PC-9 (cell line): ENCODE data around the gene AIFM1. TPM values are rescaled to one million over a fixed set of nuclear protein-coding genes. Genes with fewer than 3 reads are reported as not detected.

Experiments
- BruUV-seq: library from RNA; stranded (reverse); fragments of 400-500 nt; replicated peaks from 2 replicates; lab custom pipeline; 2021; lab: Mats Ljungman, UMichigan
- CTCF ChIA-PET: fragments of 300-600 bp; sonication (Branson Sonifier 250); formaldehyde crosslinking; loops from one replicate; lab custom pipeline; 2022; ENCODE audit warnings: antibody characterized with exemption; lab: Charles Lee
- POLR2A ChIA-PET: fragments of 300-600 bp; sonication (Branson Sonifier 250); formaldehyde crosslinking; loops from one replicate; lab custom pipeline; 2022; ENCODE audit warnings: antibody characterized with exemption; ENCODE audit not compliant: unreplicated experiment; lab: Charles Lee
- DNase-seq, 2 experiments: peaks; one replicate each; pipeline versions ENCODE4 v3.0.0 to v3.0.0-alpha.2; 2015 to 2022; ENCODE audit warnings: mixed read lengths in 1 of 2
- H2AFZ ChIP-seq: fragments of 200-600 bp; sonication (generic); 2 replicates; pipeline ENCODE4 v1.8.1; 2017; ENCODE audit warnings: antibody characterized with exemption
- H3F3A ChIP-seq: fragments of 200-600 bp; sonication (generic); 2 replicates; pipeline ENCODE4 v1.8.1; 2017; ENCODE audit warnings: antibody characterized with exemption, mild to moderate bottlenecking, low read depth; ENCODE audit not compliant: insufficient read depth
- H3K27ac ChIP-seq: fragments of 200-600 bp; sonication (generic); 2 replicates; pipeline ENCODE4 v1.6.1; 2016; ENCODE audit warnings: mixed run types
- H3K27me3 ChIP-seq: fragments of 200-600 bp; sonication (generic); 2 replicates; pipeline ENCODE4 v1.6.1; 2016; ENCODE audit warnings: low read depth, mixed run types; ENCODE audit not compliant: insufficient read depth
- H3K36me3 ChIP-seq: fragments of 200-600 bp; sonication (generic); 2 replicates; pipeline ENCODE4 v1.6.1; 2016; ENCODE audit warnings: low read depth, mixed run types
- H3K4me1 ChIP-seq: fragments of 200-600 bp; sonication (generic); replicated peaks from 2 replicates; pipeline ENCODE4 v1.6.1; 2016; ENCODE audit warnings: mixed run types; ENCODE audit not compliant: insufficient read depth
- H3K4me2 ChIP-seq: fragments of 200-600 bp; sonication (generic); 2 replicates; pipeline ENCODE4 v1.6.1; 2017; ENCODE audit warnings: mixed run types
- H3K4me3 ChIP-seq: fragments of 200-600 bp; sonication (generic); 2 replicates; pipeline ENCODE4 v1.6.1; 2016; ENCODE audit warnings: mixed run types
- H3K79me2 ChIP-seq: fragments of 200-600 bp; sonication (generic); 2 replicates; pipeline ENCODE4 v1.6.1; 2017; ENCODE audit warnings: low read depth, mixed run types
- H3K9me2 ChIP-seq: fragments of 200-600 bp; sonication (generic); 2 replicates; pipeline ENCODE4 v1.8.1; 2017; ENCODE audit warnings: mild to moderate bottlenecking; ENCODE audit not compliant: insufficient read depth
- H3K9me3 ChIP-seq: fragments of 200-600 bp; sonication (generic); 2 replicates; pipeline ENCODE4 v1.8.1; 2016; ENCODE audit warnings: low read depth; ENCODE audit not compliant: insufficient read depth
- H4K20me1 ChIP-seq: fragments of 200-600 bp; sonication (generic); 2 replicates; pipeline ENCODE4 v1.8.1; 2017; ENCODE audit not compliant: insufficient read depth
- CTCF ChIP-seq: fragments of 200-600 bp; sonication (generic); conservative IDR thresholded peaks from 2 replicates; pipeline ENCODE4 v1.6.1; 2017; ENCODE audit warnings: mixed run types, antibody characterized with exemption, mild to moderate bottlenecking, moderate library complexity
- EZH2 ChIP-seq: fragments of 200-600 bp; sonication (generic); IDR thresholded peaks from 2 replicates; pipeline ENCODE4 v1.8.0; 2017; ENCODE audit warnings: antibody characterized with exemption, low read depth
- intact Hi-C: fragments of 100-400 bp; cut with micrococcal nuclease; formaldehyde crosslinking; loops from one replicate; pipeline ENCODE4 v1.10.0; 2022; ENCODE audit not compliant: unreplicated experiment
- total RNA-seq: library from RNA; stranded (reverse); gene quantifications from 2 replicates; pipeline ENCODE4 v1.2.3, GENCODE V29; 2021

The AIFM1 gene
- total RNA-seq, 1 experiment from 2014 or later = 83.3 TPM

- no peak overlapping the region for H2AFZ ChIP-seq
- ChIA-PET CTCF (no interaction called here), POLR2A (no interaction called here)
- H3K27me3 ChIP-seq = no peaks in the 10 kb centered on the region
- TF ChIP-seq CTCF = no peak
- no peak for TF ChIP-seq EZH2
- peaks cover 99% of the 10 kb centered on the region for H3K79me2 ChIP-seq
- H3K27ac ChIP-seq = no peak overlapping the region
- H3K4me1 ChIP-seq = peaks cover 64% of the 10 kb centered on the region
- peaks cover 30% of the 10 kb centered on the region for H4K20me1 ChIP-seq
- DNase-seq = no peak
- intact Hi-C loops = no loop called here
- no peaks in the 10 kb centered on the region for H3K9me2 ChIP-seq
- peak overlapping the region; percentile 94 for H3K4me2 ChIP-seq
- no TSS peak for BruUV-seq
- H3K9me3 ChIP-seq = no peaks in the 10 kb centered on the region
- H3K36me3 ChIP-seq = 0 out of 2 replicates have a peak, but pooled peaks cover 3% of the 10 kb centered on the region
- peaks cover 29% of the 10 kb centered on the region for H3F3A ChIP-seq
- no peak overlapping the region for H3K4me3 ChIP-seq
These were observed 60.4 kb downstream of the AIFM1 start for GRCh38 chrX:130105244-130105643.

GRCh38 chrX:130103605-130104004 is 62.0 kb downstream of the AIFM1 start:
- POLR2A ChIA-PET = interaction anchor here (0.5 kb wide), 1 partner anchor 1921 kb away, joined by 3 read pairs; no protein-coding TSS in a partner anchor
- peaks cover 72% of the 10 kb centered on the region for H3K4me1 ChIP-seq
- H3F3A ChIP-seq = peaks cover 32% of the 10 kb centered on the region
- no peaks in the 10 kb centered on the region for H3K27me3 ChIP-seq
- intact Hi-C loops = no loop called here
- peaks cover 30% of the 10 kb centered on the region for H4K20me1 ChIP-seq
- H3K4me2 ChIP-seq = no peak overlapping the region
- CTCF ChIA-PET = no interaction called here
- peaks cover 100% of the 10 kb centered on the region for H3K79me2 ChIP-seq
- no peaks in the 10 kb centered on the region for H3K9me2 ChIP-seq
- 0 out of 2 replicates have a peak, but pooled peaks cover 3% of the 10 kb centered on the region for H3K36me3 ChIP-seq
- H3K27ac ChIP-seq = no peak overlapping the region
- no TSS peak for BruUV-seq
- no peak for DNase-seq
- TF ChIP-seq EZH2 (no peak), CTCF (no peak)
- no peaks in the 10 kb centered on the region for H3K9me3 ChIP-seq
- H2AFZ ChIP-seq = no peak overlapping the region
- no peak overlapping the region for H3K4me3 ChIP-seq

GRCh38 chrX:130100180-130100579 is 65.5 kb downstream of the AIFM1 start:
- H3K9me2 ChIP-seq = no peaks in the 10 kb centered on the region
- H4K20me1 ChIP-seq = peaks cover 1% of the 10 kb centered on the region; the same call in 1 of the 2 replicates
- CTCF ChIA-PET = no interaction called here
- peak overlapping the region; percentile 41 for H3K27ac ChIP-seq
- peak overlapping the region; percentile 57 for H3K4me2 ChIP-seq
- H3K9me3 ChIP-seq = no peaks in the 10 kb centered on the region
- peaks cover 44% of the 10 kb centered on the region for H3F3A ChIP-seq
- 0 out of 2 replicates have a peak, but pooled peaks cover 1% of the 10 kb centered on the region for H3K36me3 ChIP-seq
- H3K79me2 ChIP-seq = peaks cover 97% of the 10 kb centered on the region
- no peak overlapping the region for H3K4me3 ChIP-seq
- peaks cover 60% of the 10 kb centered on the region for H3K4me1 ChIP-seq
- no peak for TF ChIP-seq EZH2
- TF ChIP-seq CTCF = no peak
- no peaks in the 10 kb centered on the region for H3K27me3 ChIP-seq
- intact Hi-C loops = no loop called here
- H2AFZ ChIP-seq = no peak overlapping the region
- POLR2A ChIA-PET = no interaction called here
- BruUV-seq = no TSS peak
- DNase-seq = no peak
